ENCODE measurements around the gene SCAF1. TPM values are rescaled to one million over a fixed set of nuclear protein-coding genes. Genes with fewer than 3 reads are reported as not detected.
A peak's percentile ranks its signal among the peaks of the same experiment; 100 is the strongest.

SCAF1 gene
- total and polyA plus RNA-seq, 9 of the 15 experiments (the other 6 are each of a cell fraction or from before 2014, with no cell fraction given), result 0.20 to 79.0 (median 4.9) TPM

DNA sequence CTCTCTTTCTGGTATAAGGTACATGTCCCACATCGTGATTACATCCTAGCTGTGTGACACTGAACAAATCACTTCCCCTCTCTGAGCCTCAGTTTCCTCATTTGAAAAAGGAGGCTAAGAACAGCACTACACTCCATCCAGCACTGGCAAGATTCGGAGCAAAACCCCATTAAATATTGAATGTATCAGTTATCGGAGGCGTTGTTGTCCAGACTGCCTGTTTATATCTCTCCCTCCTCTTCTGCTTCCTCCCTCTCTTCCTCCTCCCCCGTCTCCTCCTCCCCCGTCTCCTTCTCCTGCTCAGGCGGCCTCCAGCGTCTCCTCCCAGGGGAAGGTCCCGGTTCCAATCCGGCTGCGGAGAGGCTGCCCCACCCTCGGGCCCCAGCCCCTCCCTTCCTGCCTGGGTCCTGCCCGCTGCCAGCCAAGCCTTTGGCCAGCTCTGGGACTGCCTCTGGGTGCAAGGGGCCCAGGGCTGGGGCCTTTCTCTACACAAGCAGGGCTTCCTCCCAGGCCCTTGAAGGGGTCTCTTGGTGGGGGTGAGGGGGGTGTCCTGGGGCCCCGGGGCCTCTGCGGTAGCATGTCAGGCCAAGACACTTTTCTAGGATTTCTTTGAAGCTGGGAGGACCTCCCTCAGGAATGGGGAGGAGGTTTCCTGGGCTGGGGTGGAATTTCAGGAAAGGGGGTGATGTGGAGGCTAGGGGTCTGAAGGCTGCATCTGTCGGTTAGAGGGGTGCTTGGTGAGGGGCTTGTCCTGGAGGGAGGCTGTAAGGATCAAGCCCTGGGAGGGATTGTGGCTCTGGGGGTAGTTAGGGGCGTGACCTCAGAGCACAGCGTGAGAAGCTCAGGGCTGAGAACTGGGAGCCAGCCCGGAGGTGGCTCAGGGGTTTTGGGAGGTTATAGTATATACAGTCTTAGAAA lies 3.9 kb upstream of the SCAF1 start:
- H3K4me3 ChIP-seq, result peak overlapping the region; percentile 18; the same call in 1 of the 2 replicates
- peaks cover 13 to 51% of the 10 kb centered on the region in 2 experiments for H3K4me1 ChIP-seq (replicated peaks in 1 of 2; ENCODE audit: control insufficient read depth in 2 of 2, insufficient read depth in 2 of 2, low read length in 2 of 2)
- WGBS (ENCODE audit: insufficient coverage, low coverage, missing lambda C conversion rate), result 19% methylated on average over 8 of the region's 19 CpGs
- intact Hi-C loops (cut with micrococcal nuclease) (no loop called here), in situ Hi-C loops (cut with MboI) (no loop called here)
- H3K79me2 ChIP-seq (ENCODE audit: control insufficient read depth, insufficient read depth, low read length), result peaks cover 20% of the 10 kb centered on the region
- no peaks in the 10 kb centered on the region for H4K20me1 ChIP-seq (replicated peaks; ENCODE audit: control insufficient read depth, insufficient read depth, low read length)
- POLR2A ChIA-PET, result interaction anchor here (0.8 to 1.8 kb wide), 3 partner anchors 10 to 38 kb away, joined by 3 to 4 read pairs (median 3); no protein-coding TSS in a partner anchor
- ATAC-seq, result no peak
- no peaks in the 10 kb centered on the region for H3K27me3 ChIP-seq (ENCODE audit: control insufficient read depth in 2 of 2, insufficient read depth in 2 of 2, low read length in 2 of 2)
- peak overlapping the region; percentile 13 to 75; a peak in 2 of 4 replicates for H3K9ac ChIP-seq (ENCODE audit: insufficient read depth in 1 of 2, low read depth in 2 of 2, low read length in 2 of 2)
- peak; percentile 69 for FAIRE-seq
- peak overlapping the region; percentile 19; the same call in 1 of the 2 replicates for H2AFZ ChIP-seq (ENCODE audit: low read depth, low read length)
- DNase-seq (ENCODE audit: extremely low read depth in 1 of 4, low spot score in 3 of 4), result peak; percentile 51 to 77 (median 73)
- BruUV-seq (replicated peaks), result no TSS peak
- CTCF ChIA-PET (ENCODE audit: low intra/inter-chr PET ratio), result no interaction called here
- H3K9me3 ChIP-seq (replicated peaks; ENCODE audit: control insufficient read depth, insufficient read depth, low read depth, low read length), result no peaks in the 10 kb centered on the region
- no peaks in the 10 kb centered on the region for H3K9me1 ChIP-seq (ENCODE audit: control insufficient read depth, insufficient read depth, low read length)
- H3K4me2 ChIP-seq (ENCODE audit: insufficient read depth, low read length), result peak overlapping the region; percentile 48
- no peak overlapping the region; the same call in 2 of the 3 replicates for H3K27ac ChIP-seq (ENCODE audit: extremely low read depth, low read depth, low read length)
- H3K36me3 ChIP-seq (ENCODE audit: control insufficient read depth, insufficient read depth, low read length), result no peaks in the 10 kb centered on the region
- TF ChIP-seq ETV1 (tag; conservative IDR thresholded peaks at IDR 0.05; ENCODE audit: low read depth) (peak; percentile 28), NRF1 (conservative IDR thresholded peaks at IDR 0.05 in 1 of 2, IDR thresholded peaks at IDR 0.05 in 1 of 2) (peak; percentile 28 to 39; a peak in 1 of 4 replicates), NFIC (IDR thresholded peaks at IDR 0.05) (peak; percentile 74), ZC3H11A (IDR thresholded peaks at IDR 0.05; ENCODE audit: low read depth, low read length) (no peak), ARID1B (IDR thresholded peaks at IDR 0.05) (peak; percentile 43; the same call in 1 of the 2 replicates), ZSCAN32 (CRISPR knock-in tag; IDR thresholded peaks at IDR 0.05) (no peak), ARNT (IDR thresholded peaks at IDR 0.05) (no peak), ZFP36 (IDR thresholded peaks at IDR 0.05; ENCODE audit: low read depth, low read length, partially characterized antibody) (peak; percentile 77), HDAC1 (IDR thresholded peaks at IDR 0.05) (peak in 1 of 2 experiments; percentile 12; a peak in 1 of 4 replicates), POLR2G (IDR thresholded peaks at IDR 0.05; ENCODE audit: low read depth, low read length) (0 out of 2 replicates have a peak, but pooled peaks have one; percentile 25), ZNF263 (CRISPR knock-in tag; IDR thresholded peaks at IDR 0.05; ENCODE audit: borderline replicate concordance) (peak; percentile 95), SMARCA5 (IDR thresholded peaks at IDR 0.05) (peak; percentile 71; the same call in 1 of the 2 replicates)
- TF ChIP-seq, protein P1, sequence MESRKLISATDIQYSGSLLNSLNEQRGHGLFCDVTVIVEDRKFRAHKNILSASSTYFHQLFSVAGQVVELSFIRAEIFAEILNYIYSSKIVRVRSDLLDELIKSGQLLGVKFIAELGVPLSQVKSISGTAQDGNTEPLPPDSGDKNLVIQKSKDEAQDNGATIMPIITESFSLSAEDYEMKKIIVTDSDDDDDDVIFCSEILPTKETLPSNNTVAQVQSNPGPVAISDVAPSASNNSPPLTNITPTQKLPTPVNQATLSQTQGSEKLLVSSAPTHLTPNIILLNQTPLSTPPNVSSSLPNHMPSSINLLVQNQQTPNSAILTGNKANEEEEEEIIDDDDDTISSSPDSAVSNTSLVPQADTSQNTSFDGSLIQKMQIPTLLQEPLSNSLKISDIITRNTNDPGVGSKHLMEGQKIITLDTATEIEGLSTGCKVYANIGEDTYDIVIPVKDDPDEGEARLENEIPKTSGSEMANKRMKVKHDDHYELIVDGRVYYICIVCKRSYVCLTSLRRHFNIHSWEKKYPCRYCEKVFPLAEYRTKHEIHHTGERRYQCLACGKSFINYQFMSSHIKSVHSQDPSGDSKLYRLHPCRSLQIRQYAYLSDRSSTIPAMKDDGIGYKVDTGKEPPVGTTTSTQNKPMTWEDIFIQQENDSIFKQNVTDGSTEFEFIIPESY (CRISPR knock-in tag; IDR thresholded peaks at IDR 0.05), result peak; percentile 46
- TF ChIP-seq, protein P2, sequence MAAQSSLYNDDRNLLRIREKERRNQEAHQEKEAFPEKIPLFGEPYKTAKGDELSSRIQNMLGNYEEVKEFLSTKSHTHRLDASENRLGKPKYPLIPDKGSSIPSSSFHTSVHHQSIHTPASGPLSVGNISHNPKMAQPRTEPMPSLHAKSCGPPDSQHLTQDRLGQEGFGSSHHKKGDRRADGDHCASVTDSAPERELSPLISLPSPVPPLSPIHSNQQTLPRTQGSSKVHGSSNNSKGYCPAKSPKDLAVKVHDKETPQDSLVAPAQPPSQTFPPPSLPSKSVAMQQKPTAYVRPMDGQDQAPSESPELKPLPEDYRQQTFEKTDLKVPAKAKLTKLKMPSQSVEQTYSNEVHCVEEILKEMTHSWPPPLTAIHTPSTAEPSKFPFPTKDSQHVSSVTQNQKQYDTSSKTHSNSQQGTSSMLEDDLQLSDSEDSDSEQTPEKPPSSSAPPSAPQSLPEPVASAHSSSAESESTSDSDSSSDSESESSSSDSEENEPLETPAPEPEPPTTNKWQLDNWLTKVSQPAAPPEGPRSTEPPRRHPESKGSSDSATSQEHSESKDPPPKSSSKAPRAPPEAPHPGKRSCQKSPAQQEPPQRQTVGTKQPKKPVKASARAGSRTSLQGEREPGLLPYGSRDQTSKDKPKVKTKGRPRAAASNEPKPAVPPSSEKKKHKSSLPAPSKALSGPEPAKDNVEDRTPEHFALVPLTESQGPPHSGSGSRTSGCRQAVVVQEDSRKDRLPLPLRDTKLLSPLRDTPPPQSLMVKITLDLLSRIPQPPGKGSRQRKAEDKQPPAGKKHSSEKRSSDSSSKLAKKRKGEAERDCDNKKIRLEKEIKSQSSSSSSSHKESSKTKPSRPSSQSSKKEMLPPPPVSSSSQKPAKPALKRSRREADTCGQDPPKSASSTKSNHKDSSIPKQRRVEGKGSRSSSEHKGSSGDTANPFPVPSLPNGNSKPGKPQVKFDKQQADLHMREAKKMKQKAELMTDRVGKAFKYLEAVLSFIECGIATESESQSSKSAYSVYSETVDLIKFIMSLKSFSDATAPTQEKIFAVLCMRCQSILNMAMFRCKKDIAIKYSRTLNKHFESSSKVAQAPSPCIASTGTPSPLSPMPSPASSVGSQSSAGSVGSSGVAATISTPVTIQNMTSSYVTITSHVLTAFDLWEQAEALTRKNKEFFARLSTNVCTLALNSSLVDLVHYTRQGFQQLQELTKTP (IDR thresholded peaks at IDR 0.05; ENCODE audit: low read depth in 1 of 2, partially characterized antibody in 2 of 2), result peak in 1 of 2 experiments; percentile 90

All from K562 (cell line).